GM06990 (cell line): ENCODE results near the gene SESN1.

Experiments
- DNase-seq: peaks from one replicate; pipeline ENCODE4 v3.0.0-alpha.2; 2011; ENCODE audit not compliant: insufficient read length; ENCODE audit errors: extremely low read depth
- H3K27me3 ChIP-seq: replicated peaks from 2 replicates; pipeline ENCODE4 v1.6.0; 2011; ENCODE audit warnings: low read length; ENCODE audit not compliant: control insufficient read depth, insufficient read depth
- H3K36me3 ChIP-seq: 2 replicates; pipeline ENCODE4 v1.5.1; 2011; ENCODE audit warnings: low read length; ENCODE audit not compliant: control insufficient read depth, insufficient read depth
- H3K4me3 ChIP-seq: replicated peaks from 2 replicates; pipeline ENCODE4 v1.5.1; 2011; ENCODE audit warnings: low read depth, mild to moderate bottlenecking, control low read depth, low read length
- CTCF ChIP-seq: IDR thresholded peaks from 2 replicates; pipeline ENCODE4 v1.5.1; 2011; ENCODE audit warnings: low read length, control low read depth, mild to moderate bottlenecking, inconsistent platforms; ENCODE audit not compliant: insufficient read depth, poor library complexity, severe bottlenecking

SESN1 gene

GRCh38 chr6:109023356-109023925, 71.2 kb downstream of the SESN1 start:
- no peaks in the 10 kb centered on the region for H3K27me3 ChIP-seq
- no peaks in the 10 kb centered on the region for H3K36me3 ChIP-seq
- no peak for TF ChIP-seq CTCF
- H3K4me3 ChIP-seq, result no peak overlapping the region
- no peak for DNase-seq

- no peak for TF ChIP-seq CTCF
- no peaks in the 10 kb centered on the region for H3K36me3 ChIP-seq
- H3K27me3 ChIP-seq, result no peaks in the 10 kb centered on the region
- no peak overlapping the region for H3K4me3 ChIP-seq
- DNase-seq, result no peak
Measured at GRCh38 chr6:109021870-109022269, 72.8 kb downstream of the SESN1 start.

GRCh38 chr6:109019911-109020310, 74.7 kb downstream of the SESN1 start:
- Histone ChIP-seq H3K4me3 (no peak overlapping the region), H3K36me3 (no peaks in the 10 kb centered on the region), H3K27me3 (no peaks in the 10 kb centered on the region)
- no peak for TF ChIP-seq CTCF
- no peak for DNase-seq

GRCh38 chr6:109015176-109015575, 79.5 kb downstream of the SESN1 start:
- no peak for TF ChIP-seq CTCF
- Histone ChIP-seq H3K4me3 (no peak overlapping the region), H3K27me3 (0 out of 2 replicates have a peak, but pooled peaks cover 1% of the 10 kb centered on the region), H3K36me3 (no peaks in the 10 kb centered on the region)
- no peak for DNase-seq

- TF ChIP-seq CTCF, result no peak
- Histone ChIP-seq H3K4me3 (no peak overlapping the region), H3K27me3 (0 out of 2 replicates have a peak, but pooled peaks cover 1% of the 10 kb centered on the region), H3K36me3 (no peaks in the 10 kb centered on the region)
- DNase-seq, result no peak
Measured at GRCh38 chr6:109014606-109015005, 80.0 kb downstream of the SESN1 start.
